NCI-H1105 treated with DMSO at 0.1 percent for 48 hours (cell line): Measurements from ENCODE around the gene ELL.

Experiments used
- DNase-seq: peaks from one replicate; lab custom pipeline; 2025; lab: John Stamatoyannopoulos, UW

Gene ELL

GRCh38 chr19:18445262-18445948, 76.5 kb downstream of the ELL start:
- no peak for DNase-seq

GRCh38 chr19:18444513-18444912, 77.4 kb downstream of the ELL start:
- DNase-seq = no peak

DNA sequence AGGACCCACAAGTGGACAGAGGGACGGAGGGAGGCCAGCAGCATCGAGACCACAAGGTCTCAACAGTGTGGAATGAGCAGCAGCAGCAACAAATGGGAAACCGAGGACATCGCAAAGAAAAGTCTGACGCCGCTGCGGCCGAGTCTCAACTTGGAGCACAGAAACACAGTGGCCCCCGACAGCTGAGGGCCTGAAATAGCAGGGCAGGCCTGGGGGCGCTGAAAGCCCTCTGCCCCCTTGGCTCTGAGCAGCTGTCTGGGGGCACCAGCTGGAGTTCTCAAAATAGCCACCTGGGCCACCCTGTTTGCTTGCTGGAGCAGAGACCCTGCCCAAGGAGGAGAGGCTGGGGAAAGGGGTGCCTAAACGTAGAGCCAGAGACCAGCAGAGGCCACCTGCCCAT, 78.0 kb downstream of the ELL start:
- no peak for DNase-seq

DNA sequence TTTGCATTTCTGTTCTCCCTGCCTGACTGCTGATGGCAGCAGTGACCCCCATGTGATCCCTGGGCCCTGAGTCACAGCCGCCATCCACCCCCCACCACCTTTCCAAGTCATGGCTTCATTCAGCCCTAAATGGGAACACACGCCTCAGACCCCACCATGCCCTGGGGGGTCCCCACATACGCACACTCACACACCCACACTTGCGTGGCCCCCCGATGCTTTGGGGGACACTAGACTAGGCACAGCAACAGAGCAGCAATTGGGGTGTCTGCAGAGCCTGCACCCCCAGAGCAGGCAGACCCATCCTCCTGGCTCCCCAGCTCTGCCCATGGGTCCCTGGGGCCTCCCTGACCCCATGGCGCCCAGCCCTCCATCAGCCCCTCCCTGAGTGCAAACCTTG, 78.5 kb downstream of the ELL start:
- DNase-seq = no peak

- no peak for DNase-seq
These were observed 78.9 kb downstream of the ELL start for GRCh38 chr19:18442941-18443340.

- no peak for DNase-seq
These were observed 79.8 kb downstream of the ELL start for GRCh38 chr19:18441804-18442788.

DNA sequence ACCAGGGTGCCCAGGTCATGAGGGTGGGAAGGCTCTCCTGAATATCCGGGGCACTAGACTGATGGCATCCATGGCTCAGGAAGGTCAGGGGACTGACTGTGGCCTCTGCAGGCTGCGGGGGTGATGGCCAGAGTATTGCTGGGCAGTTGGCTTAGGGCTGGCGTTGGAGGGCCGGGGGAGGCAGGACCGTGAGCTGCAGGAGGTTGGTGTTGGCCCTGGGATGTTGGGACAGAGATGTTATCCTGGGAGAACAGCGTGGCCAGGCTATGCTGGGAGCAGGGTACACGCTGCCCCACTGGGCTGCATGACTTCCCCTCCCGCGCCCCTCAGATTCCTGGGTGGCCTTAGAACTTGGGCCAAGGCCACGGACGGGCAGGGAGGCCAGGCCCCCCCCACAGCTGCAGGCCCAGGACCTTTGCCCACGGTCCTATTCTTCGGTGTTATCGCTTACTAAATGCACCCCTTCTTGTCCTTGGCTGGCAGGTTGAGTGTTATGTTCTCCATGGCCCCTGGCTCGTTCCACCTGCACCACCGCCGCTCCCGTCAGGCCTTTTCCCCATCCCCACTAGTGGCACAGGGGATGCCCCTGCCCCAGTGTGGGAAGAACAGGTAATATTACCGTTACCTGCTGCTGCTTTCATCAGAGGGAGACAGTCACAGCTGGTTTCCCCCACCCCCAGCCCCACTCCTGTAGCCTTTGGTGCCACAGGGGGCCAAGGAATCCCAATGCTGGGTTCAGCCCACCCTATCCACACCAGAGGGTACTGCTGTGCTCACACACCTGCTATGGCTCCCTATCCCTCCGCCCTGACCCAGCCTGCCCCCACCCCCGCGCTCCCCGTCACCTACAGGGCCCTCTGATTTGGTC, 80.7 kb downstream of the ELL start:
- no peak for DNase-seq

- DNase-seq = no peak
These were observed 81.4 kb downstream of the ELL start for GRCh38 chr19:18440415-18440877.

DNA sequence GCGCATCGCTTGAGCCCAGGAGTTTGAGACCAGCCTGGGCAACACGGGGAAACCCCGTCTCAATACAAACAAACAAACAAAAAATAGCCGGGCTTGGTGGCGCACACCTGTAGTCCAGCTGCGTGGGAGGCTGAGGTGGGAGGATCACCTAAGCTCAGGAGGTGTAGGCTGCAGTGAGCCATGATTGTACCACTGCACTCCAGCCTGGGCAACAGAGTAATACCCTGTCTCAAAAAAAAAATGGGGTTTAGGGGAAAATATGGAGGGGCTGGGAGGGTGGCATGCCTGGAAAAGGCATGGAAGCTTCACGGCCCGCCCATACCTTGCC, 82.0 kb downstream of the ELL start:
- no peak for DNase-seq

DNA sequence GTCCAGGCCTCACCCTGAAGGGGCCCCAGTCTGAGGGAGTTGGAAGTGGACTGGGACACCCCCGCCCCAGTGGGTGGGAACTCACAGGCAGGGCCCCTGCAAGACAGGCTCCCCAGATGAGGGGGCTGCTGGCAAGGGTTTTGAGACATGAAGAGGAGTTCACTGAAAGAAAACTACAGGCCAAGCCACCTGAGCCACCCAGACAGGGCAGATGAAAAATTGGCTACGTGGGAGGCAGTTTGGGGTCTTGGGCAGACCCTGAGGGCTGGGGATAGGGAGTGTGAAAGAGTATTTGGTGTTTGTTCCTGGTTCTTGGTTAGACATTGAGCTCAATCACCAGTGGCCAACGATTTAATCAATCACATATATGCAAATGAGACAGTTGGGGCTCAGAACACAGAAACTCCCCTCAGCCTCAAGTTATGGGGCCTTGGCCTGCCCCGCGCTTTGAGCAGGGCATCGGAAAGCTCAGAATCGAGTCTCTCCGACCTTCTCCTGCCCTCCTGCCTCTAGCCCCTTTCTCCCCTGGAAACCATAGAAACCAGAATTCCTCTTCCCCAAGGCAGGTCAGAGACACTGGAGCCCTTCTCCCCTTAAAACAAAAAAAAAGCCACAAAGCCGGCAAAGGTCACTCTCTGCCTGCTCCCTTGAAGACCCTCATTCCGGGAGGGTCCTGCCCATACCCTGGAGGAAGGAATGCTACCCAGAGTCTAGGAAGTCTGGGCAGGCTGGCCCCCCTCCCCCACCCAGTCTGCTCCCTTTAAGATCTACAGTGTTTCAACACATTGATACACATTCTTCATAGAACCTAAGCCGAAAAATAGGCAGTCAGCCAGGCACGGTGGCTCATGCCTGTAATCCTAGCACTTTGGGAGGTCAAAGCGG, 82.6 kb downstream of the ELL start:
- no peak for DNase-seq

DNA sequence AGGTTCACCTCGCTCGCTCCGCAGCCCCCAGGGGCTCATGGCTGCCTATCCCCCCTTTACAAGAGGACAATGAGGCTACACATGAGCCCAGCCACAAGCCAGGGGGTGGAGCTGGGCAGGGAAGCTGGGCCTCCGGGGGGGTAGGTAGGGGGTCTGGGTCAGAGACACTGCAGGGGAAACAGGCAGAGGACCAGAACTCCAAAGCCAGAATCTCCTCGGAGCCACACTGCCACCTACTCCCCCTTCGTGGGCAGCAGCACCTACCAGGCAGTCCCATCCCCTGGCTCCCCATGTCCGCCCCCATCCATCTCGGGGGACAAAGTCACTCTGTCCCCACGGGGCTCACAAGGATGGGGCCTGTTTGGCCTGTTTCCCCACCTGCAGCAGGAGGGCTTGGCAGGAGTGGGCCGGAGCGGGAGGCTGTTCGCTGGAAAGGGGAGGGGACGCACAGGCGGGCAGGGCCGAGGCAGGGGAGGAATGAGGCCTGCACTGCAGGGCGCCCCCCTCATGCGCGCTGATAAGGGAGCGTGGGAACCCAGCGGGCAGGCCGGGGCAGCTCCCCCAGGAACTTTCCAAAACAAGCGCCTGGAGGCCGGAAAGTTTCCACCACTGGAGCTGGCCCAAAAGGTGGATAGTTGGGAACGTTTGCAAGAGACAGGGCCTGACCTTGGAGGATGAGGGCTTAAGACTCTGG, 83.4 kb downstream of the ELL start:
- no peak for DNase-seq

- peak; percentile 52 for DNase-seq
These were observed 84.2 kb downstream of the ELL start, which contains the start of gene ISYNA1 for GRCh38 chr19:18437491-18438330. TSS of gene ISYNA1 (minus strand) at chr19:18438133. CDS start at chr19:18437979, 154 bp downstream.

DNA sequence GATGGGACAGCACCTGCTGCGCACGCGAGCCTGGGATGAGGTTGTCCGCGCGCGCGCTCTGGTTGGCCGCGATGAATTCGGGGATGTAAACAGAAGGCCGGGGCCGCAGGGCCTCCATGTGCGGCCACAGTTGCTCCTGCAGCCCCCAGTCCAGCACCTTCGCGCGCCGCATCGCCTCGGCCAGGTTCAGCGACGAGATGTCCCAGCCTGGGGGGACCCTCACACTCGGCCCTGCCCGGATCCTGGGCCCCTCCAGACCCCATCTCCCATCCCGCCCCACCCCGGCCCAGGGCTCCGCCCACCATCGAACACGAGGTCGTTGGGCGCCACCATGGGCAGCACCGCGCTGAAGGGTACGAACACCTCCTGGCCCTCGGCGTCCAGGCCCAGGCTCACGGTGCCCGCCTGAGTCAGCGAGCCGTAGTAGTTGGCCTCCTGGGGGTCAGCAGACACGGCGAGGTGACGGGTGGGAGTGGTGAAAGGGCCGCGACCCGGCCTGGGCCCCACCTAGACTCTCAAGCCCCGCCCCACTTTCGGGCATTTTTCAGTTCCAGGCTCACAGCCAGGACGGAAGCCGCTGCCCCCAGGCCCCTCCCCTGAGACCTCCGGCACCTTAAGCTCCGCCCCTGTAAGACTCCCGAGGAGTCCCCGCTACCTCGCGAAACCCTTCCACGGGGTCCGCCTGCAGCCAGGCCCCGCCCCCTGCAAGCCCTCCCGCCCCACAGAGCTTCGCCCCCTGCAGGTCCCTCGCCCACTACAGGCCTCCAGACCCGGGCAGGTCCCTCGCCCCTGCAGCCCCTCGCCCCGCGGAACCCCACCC, 85.0 kb downstream of the ELL start:
- DNase-seq = peak; percentile 89

GRCh38 chr19:18435842-18436670, 85.8 kb downstream of the ELL start:
- no peak for DNase-seq

DNA sequence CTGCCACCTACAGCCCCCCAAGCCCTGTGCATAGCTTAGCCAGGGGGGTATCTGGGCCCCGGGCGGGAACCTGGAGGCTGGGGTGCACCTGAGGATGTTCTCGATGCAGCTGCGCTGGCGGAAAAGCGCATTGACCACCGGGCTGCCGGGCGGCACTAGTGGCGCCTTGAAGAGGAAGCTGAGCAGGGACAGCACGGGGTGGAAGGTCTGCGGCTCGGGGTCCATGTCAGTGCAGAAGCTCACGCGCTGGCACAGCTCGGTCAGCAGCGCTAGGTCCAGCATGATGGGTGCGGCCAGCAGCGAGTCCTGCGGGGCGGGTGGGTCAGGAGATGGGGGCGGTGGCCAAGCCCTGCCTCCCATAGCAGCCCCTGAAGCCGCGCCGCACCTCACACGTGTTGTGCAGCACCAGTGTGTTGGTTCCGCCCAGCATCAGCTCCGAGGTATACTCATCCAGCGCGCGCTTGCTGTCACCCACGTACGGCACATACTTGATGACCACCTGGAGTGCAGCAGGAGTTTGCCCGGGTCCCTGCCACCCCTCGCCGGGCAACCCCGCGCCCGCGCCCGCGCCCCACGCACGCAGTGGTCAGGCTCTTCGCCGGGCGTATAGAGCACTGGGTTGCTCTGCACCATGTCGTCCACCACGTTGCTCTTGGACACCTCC, 86.6 kb downstream of the ELL start:
- no peak for DNase-seq

- no peak for DNase-seq
These were observed 87.3 kb downstream of the ELL start for GRCh38 chr19:18434411-18435175.
